ENCODE results near the gene BLACAT1.
"Not testable (repeated sequence)": the region's sequence is repeated elsewhere in the genome, so short reads cannot be mapped to it uniquely, and the experiment has no call there.

The BLACAT1 gene

GRCh38 chr1:205438213-205439158 lies 17.4 kb downstream of the BLACAT1 start:
- DNase-seq: no peak

GRCh38 chr1:205437570-205437969 lies 18.3 kb downstream of the BLACAT1 start:
- no peak for DNase-seq

GRCh38 chr1:205436776-205437410 lies 19.0 kb downstream of the BLACAT1 start:
- no peak for DNase-seq

GRCh38 chr1:205435578-205436573 lies 20.0 kb downstream of the BLACAT1 start:
- DNase-seq: no peak

GRCh38 chr1:205434738-205435137 lies 21.1 kb downstream of the BLACAT1 start:
- DNase-seq: no peak

- DNase-seq: not testable (repeated sequence)
Measured at GRCh38 chr1:205432692-205433091, 23.2 kb downstream of the BLACAT1 start.

- no peak for DNase-seq
Measured at GRCh38 chr1:205432116-205432515, 23.7 kb downstream of the BLACAT1 start.

GRCh38 chr1:205430696-205431305 lies 25.0 kb downstream of the BLACAT1 start:
- no peak for DNase-seq

- DNase-seq: no peak
Measured at GRCh38 chr1:205429762-205430695, 25.8 kb downstream of the BLACAT1 start.

- no peak for DNase-seq
Measured at GRCh38 chr1:205424901-205425600, 30.8 kb downstream of the BLACAT1 start.

GRCh38 chr1:205423814-205424399 lies 31.9 kb downstream of the BLACAT1 start:
- no peak for DNase-seq

GRCh38 chr1:205422993-205423642 lies 32.7 kb downstream of the BLACAT1 start:
- DNase-seq: no peak

- no peak for DNase-seq
Measured at GRCh38 chr1:205421798-205422197, 34.0 kb downstream of the BLACAT1 start, which contains the start of gene LEMD1. TSS of gene LEMD1 (minus strand) at chr1:205422056. CDS start at chr1:205420536, 1,520 bp downstream.

GRCh38 chr1:205420938-205421337 lies 34.9 kb downstream of the BLACAT1 start:
- no peak for DNase-seq

- DNase-seq: no peak
Measured at GRCh38 chr1:205417870-205418635, 37.8 kb downstream of the BLACAT1 start.

GRCh38 chr1:205416322-205416721 lies 39.5 kb downstream of the BLACAT1 start:
- DNase-seq: no peak

GRCh38 chr1:205410581-205411298 lies 45.1 kb downstream of the BLACAT1 start:
- DNase-seq: no peak

GRCh38 chr1:205407970-205408369 lies 47.9 kb downstream of the BLACAT1 start:
- DNase-seq: no peak

All from SW 1271 (cell line).